Ovary (tissue), 3 donors: ENCODE results near the gene UPF1.

Experiments used
- CTCF ChIP-seq, 3 donors: fragments of 450-650 bp in 2 of 3; fragments of 200-600 bp in 1 of 3; IDR thresholded peaks; one replicate each; pipeline versions ENCODE4 v1.5.1 to v1.8.0; 2016 to 2022; ENCODE audit warnings: antibody characterized with exemption in 3 of 3, mild to moderate bottlenecking in 1 of 3
- EP300 ChIP-seq: sonication (generic); formaldehyde crosslinking; IDR thresholded peaks from one replicate; pipeline ENCODE4 v1.6.1; 2017; ENCODE audit warnings: antibody characterized with exemption
- POLR2A ChIP-seq: fragments of 450-650 bp; IDR thresholded peaks from one replicate; pipeline ENCODE4 v1.6.1; 2017; ENCODE audit warnings: antibody characterized with exemption, mild to moderate bottlenecking, moderate library complexity
- donor health status: DM: no; HTN: no; CAD: no.

GRCh38 chr19:18869023-18869618 lies 37.4 kb downstream of the UPF1 start:
- TF ChIP-seq CTCF (IDR thresholded peaks at IDR 0.05) (no peak), POLR2A (no peak), EP300 (no peak)
